GM12872 (cell line): ENCODE results near the gene DNAJB8.

Experiments
- TF ChIP-seq, protein P1 (sequence below): IDR thresholded peaks from 3 replicates; pipeline ENCODE4 v1.5.1; 2011; ENCODE audit warnings: low read depth, mild to moderate bottlenecking, low read length, moderate library complexity; ENCODE audit not compliant: insufficient read depth

DNAJB8 gene

DNA sequence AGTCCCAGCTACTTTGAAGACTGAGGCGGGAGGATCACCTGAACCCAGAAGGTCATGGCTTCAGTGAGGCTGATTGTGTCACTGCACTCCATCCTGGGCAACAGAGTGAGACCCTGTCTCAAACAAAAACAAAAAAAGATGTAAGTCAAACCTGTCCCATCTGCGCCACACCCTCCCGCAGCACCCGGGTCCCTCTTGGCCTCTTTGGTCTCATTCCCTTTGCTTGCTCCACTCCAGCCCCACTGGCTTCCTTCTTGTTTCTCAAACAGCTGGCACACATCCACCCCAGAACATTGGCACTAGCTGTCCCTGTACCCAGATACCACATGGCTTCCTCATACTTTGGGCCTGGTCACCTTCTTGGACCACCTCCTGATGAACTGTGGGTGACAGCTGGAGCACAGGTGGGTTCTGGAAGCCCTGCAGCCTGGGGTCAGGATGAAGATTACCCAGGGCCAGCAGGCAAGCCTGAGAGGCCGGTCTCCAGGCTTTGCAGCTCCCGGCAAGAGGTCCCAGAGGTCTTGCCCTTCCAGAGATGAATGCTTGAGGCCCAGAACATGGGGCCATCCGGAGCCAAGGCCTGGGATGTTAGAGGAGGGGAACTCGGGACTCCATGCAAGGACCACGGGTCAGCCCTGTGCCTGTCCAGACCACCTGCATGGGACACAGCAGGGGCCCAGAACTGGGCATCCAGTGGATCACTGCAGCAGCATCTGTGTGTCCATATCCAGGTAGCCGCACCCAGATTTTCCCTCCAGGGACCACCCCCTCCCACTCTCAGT is 37.3 kb upstream of the DNAJB8 start:
- TF ChIP-seq, protein P1, sequence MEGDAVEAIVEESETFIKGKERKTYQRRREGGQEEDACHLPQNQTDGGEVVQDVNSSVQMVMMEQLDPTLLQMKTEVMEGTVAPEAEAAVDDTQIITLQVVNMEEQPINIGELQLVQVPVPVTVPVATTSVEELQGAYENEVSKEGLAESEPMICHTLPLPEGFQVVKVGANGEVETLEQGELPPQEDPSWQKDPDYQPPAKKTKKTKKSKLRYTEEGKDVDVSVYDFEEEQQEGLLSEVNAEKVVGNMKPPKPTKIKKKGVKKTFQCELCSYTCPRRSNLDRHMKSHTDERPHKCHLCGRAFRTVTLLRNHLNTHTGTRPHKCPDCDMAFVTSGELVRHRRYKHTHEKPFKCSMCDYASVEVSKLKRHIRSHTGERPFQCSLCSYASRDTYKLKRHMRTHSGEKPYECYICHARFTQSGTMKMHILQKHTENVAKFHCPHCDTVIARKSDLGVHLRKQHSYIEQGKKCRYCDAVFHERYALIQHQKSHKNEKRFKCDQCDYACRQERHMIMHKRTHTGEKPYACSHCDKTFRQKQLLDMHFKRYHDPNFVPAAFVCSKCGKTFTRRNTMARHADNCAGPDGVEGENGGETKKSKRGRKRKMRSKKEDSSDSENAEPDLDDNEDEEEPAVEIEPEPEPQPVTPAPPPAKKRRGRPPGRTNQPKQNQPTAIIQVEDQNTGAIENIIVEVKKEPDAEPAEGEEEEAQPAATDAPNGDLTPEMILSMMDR = no peak

DNA sequence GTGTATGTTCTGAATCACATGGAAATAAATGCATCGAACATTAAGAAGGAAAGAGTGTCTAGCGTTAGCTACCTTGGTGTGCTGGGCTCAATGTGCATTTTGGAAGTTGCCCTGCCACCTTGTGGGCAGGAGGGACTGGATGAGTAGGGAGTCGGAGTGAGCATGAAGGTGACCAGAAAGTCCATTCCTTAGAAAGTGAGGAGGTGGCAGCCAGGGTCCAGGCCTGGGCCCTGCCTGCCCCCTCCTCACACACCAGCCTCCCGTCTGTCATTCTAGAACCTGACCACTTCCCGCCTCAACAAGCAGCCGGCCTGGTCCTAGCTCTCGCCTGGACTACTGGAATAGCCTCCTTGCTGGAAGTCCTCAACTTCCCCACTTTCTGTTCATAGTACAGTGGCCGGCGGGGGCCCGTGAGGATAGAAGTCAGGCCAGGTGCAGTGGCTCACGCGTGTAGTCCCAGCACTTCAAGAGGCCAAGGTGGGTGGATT is 36.5 kb upstream of the DNAJB8 start:
- TF ChIP-seq, protein P1 = no peak

DNA sequence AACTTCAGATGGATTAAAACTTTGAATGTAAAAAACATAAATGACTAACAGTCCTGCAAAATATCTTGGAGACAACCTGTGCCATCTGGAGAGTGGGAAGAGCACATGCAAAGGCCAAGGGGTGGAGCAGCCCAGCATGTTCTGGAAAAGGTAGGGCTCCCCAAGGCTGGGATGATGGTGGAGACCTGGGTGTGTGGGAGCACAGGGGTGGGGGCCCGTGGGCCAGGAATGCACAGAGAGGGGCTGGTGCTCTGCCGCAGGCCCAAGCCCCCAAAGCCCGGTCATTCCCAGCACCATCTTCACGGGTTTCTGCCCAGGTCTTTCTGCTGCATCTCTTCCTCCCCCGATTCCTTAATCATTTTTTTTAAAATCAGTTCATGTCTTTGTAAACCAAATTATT is 36.0 kb upstream of the DNAJB8 start:
- TF ChIP-seq, protein P1 = no peak

DNA sequence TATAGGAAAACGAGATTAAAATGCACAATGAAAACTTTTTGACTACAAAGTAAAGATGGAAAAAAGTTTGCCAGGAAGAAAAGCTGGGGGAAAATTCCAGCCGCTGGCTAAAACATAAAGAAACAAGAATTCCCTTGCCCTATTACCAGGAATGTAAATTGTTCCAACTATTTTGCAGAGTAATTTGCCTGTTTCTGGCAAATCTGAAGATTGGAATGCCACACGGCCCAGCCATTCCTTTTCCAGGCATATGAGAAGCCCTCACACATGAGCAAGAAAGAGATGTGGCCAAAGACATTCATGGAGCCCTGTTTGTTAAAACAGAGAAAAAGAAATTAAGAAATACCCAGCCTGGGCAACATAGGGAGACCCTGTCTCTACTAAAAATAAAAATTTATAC is 34.7 kb upstream of the DNAJB8 start:
- TF ChIP-seq, protein P1 = no peak

DNA sequence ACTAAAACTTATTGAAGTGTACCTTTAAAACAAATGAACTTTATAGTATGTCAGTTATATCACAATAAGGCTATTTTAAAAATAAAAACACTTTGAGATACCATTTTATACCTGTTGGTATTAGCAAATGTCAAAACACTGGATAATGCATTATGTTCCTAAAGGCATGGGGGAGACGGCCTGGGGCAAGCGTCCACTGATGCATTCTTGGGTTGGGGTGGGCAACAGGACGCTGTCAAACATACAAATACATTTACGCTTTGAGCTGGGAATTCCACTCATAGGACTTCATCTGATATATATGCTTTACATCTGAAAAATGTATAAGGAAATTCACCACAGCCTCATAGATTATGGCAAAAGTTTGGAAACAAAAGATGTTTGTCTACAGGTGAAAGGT is 33.9 kb upstream of the DNAJB8 start:
- TF ChIP-seq, protein P1 = no peak

DNA sequence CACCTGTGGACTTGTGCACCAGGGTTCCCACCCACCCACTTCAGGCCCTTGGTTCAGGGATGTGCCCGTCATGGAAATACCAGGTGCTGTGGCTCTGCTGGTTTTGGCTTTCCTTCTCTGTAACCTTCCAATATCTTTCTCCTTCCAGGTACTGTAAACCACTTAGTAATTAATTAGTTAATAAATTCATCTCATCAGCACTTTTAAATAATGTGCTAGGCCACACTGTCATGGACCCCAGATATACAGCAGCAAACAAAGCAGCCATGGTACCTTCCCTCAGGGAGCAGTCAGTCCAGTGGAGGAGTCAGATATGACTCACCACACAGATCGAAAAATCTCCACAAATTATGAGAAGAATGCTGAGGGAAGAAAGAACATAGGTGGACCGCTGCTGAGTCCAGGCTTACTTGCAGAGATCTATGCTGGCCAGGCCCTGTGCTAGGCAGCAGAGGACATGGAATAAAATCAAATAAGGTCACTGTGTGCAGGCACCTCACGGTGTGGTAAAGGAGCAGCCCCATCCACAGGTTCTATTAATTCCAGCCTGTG is 33.1 kb upstream of the DNAJB8 start:
- TF ChIP-seq, protein P1 = no peak

DNA sequence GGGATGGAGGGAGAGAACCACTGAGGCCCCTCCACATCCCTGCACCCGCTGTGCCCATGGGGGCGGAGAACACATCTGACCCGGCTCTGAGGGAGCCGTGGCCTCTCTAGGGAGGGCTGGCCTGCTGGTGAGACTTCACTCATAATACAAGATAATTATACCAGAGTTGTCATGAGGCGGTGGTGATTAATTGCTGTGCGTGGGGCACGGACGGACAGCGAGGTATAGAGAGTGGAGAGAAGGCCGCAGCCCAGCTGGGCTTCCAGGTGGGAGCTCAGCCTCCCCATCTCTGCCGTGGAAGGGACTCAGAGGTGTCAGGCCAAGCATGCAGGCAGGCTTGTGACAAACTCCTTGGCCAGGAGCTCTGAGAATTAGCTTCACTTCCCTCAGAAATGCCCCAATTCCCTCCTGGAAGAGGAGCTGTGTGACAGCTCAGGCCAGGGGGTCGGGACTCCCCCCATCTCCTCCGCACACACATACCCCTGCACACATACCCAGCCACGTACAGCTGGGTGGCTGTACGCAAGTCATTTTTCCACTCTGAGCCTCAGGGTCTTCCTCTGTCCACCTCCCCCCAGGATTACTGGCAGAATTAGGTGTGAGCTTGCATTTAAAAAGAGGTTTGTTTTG is 32.3 kb upstream of the DNAJB8 start:
- TF ChIP-seq, protein P1 = no peak
